H1 (cell line): ENCODE measurements around the gene DNAJB13. TPM values are rescaled to one million over a fixed set of nuclear protein-coding genes. Genes with fewer than 3 reads are reported as not detected.

Experiments
- CTCF ChIA-PET: fragments of 300-600 bp; sonication (Branson Sonifier 250); formaldehyde crosslinking; loops from one replicate; lab custom pipeline; 2021; ENCODE audit not compliant: partially characterized antibody; lab: Charles Lee
- POLR2A ChIA-PET: fragments of 300-600 bp; sonication (Branson Sonifier 250); formaldehyde crosslinking; loops from one replicate; lab custom pipeline; 2021; ENCODE audit warnings: inconsistent platforms; ENCODE audit not compliant: partially characterized antibody; lab: Charles Lee
- DNase-seq, 2 experiments: peaks; one replicate each; pipeline versions ENCODE4 v3.0.0 to v3.0.0-alpha.2; 2010 to 2022; ENCODE audit warnings: low spot score in 2 of 2, low read depth in 1 of 2, mixed read lengths in 1 of 2
- FAIRE-seq: peaks from 2 replicates; lab custom pipeline; 2011; peaks lifted over from hg19 to GRCh38; lab: Jason Lieb, UNC
- H2AFZ ChIP-seq: 2 replicates; pipeline ENCODE4 v1.8.1; 2012; ENCODE audit warnings: low read length, inconsistent platforms
- H2AK5ac ChIP-seq: 2 replicates; pipeline ENCODE4 v1.6.1; 2013; ENCODE audit warnings: low read depth, low read length
- H2BK120ac ChIP-seq: replicated peaks from 2 replicates; pipeline ENCODE3; 2013; ENCODE audit warnings: low read depth, low read length, inconsistent platforms
- H2BK12ac ChIP-seq: 2 replicates; pipeline ENCODE4 v1.6.1; 2013; ENCODE audit warnings: low read depth, low read length
- H2BK15ac ChIP-seq: 2 replicates; pipeline ENCODE4 v1.6.1; 2013; ENCODE audit warnings: low read length
- H2BK20ac ChIP-seq: 2 replicates; pipeline ENCODE4 v1.6.1; 2013; ENCODE audit warnings: low read length
- H2BK5ac ChIP-seq: 2 replicates; pipeline ENCODE4 v1.6.1; 2013; ENCODE audit warnings: low read depth, low read length
- H3K14ac ChIP-seq: 2 replicates; pipeline ENCODE4 v1.6.1; 2013; ENCODE audit warnings: inconsistent platforms; ENCODE audit not compliant: insufficient read length
- H3K18ac ChIP-seq: 2 replicates; pipeline ENCODE4 v1.6.1; 2013; ENCODE audit warnings: low read length; ENCODE audit errors: extremely low read depth
- H3K23ac ChIP-seq: 2 replicates; pipeline ENCODE4 v1.6.1; 2013; ENCODE audit warnings: inconsistent platforms; ENCODE audit not compliant: insufficient read length
- H3K23me2 ChIP-seq: 2 replicates; pipeline ENCODE4 v1.6.1; 2013; ENCODE audit warnings: low read depth, low read length
- H3K27ac ChIP-seq: 2 replicates; pipeline ENCODE4 v1.6.1; 2011; ENCODE audit warnings: low read depth, low read length, inconsistent platforms
- H3K27me3 ChIP-seq, 4 experiments: replicated peaks in 1 of 4; 1 replicate in 1 of 4; 2 replicates in 3 of 4; pipeline versions ENCODE4 v1.6.1 to v1.8.1; 2011 to 2013; ENCODE audit warnings: low read length in 3 of 4, mild to moderate bottlenecking in 3 of 4, inconsistent platforms in 2 of 4, mixed read lengths in 2 of 4, moderate library complexity in 1 of 4; ENCODE audit not compliant: control insufficient read depth in 3 of 4, insufficient read depth in 3 of 4; ENCODE audit errors: extremely low read depth in 1 of 4
- H3K36me3 ChIP-seq, 4 experiments: 2 replicates each; pipeline versions ENCODE4 v1.6.1 to v1.8.1; 2011 to 2013; ENCODE audit warnings: mild to moderate bottlenecking in 4 of 4, low read length in 3 of 4, moderate library complexity in 2 of 4, control low read depth in 1 of 4, inconsistent platforms in 1 of 4; ENCODE audit not compliant: insufficient read depth in 4 of 4, control insufficient read depth in 2 of 4
- H3K4ac ChIP-seq: replicated peaks from 2 replicates; pipeline ENCODE3; 2013; ENCODE audit warnings: low read length, low read depth, mixed read lengths, inconsistent platforms; ENCODE audit not compliant: insufficient read length
- H3K4me1 ChIP-seq, 4 experiments: replicated peaks in 1 of 4; 1 replicate in 1 of 4; 2 replicates in 3 of 4; pipeline versions ENCODE4 v1.6.1 to v1.8.1; 2011 to 2013; ENCODE audit warnings: low read length in 3 of 4, inconsistent platforms in 2 of 4, mixed read lengths in 1 of 4; ENCODE audit not compliant: insufficient read depth in 4 of 4, control insufficient read depth in 3 of 4
- H3K4me2 ChIP-seq, 2 experiments: 2 replicates each; pipeline versions ENCODE4 v1.6.1 to v1.8.1; 2011 to 2013; ENCODE audit warnings: low read depth in 2 of 2, low read length in 2 of 2, control low read depth in 1 of 2, inconsistent platforms in 1 of 2, mild to moderate bottlenecking in 1 of 2; ENCODE audit not compliant: insufficient read depth in 1 of 2
- H3K4me3 ChIP-seq, 4 experiments: fragments of 200-600, 300-600 bp in 1 of 4; sonication (generic), shearing (Covaris generic), sonication (Bioruptor Twin) in 1 of 4; 2 replicates each; pipeline versions ENCODE4 v1.5.1 to v1.8.1; 2011 to 2016; ENCODE audit warnings: low read length in 4 of 4, low read depth in 3 of 4, control low read depth in 2 of 4, inconsistent platforms in 2 of 4, mild to moderate bottlenecking in 2 of 4, mixed read lengths in 1 of 4, moderate library complexity in 1 of 4; ENCODE audit not compliant: insufficient read depth in 2 of 4; ENCODE audit errors: extremely low read depth in 1 of 4
- H3K56ac ChIP-seq: replicated peaks from 2 replicates; pipeline ENCODE3; 2013; ENCODE audit warnings: low read depth, mild to moderate bottlenecking, mixed read lengths, low read length, inconsistent platforms; ENCODE audit not compliant: insufficient read length
- H3K79me1 ChIP-seq: 2 replicates; pipeline ENCODE4 v1.6.1; 2013; ENCODE audit warnings: low read depth, low read length, control low read depth
- H3K79me2 ChIP-seq, 2 experiments: 2 replicates each; pipeline versions ENCODE4 v1.6.1 to v1.8.1; 2012 to 2013; ENCODE audit warnings: low read length in 2 of 2, mild to moderate bottlenecking in 2 of 2, inconsistent platforms in 1 of 2; ENCODE audit not compliant: insufficient read depth in 2 of 2, control insufficient read depth in 1 of 2
- H3K9ac ChIP-seq, 4 experiments: replicated peaks in 1 of 4; 1 replicate in 1 of 4; 2 replicates in 3 of 4; pipeline versions ENCODE4 v1.6.1 to v1.8.1; 2011 to 2013; ENCODE audit warnings: low read depth in 3 of 4, low read length in 3 of 4, control low read depth in 2 of 4, mild to moderate bottlenecking in 2 of 4, moderate library complexity in 2 of 4, inconsistent platforms in 1 of 4; ENCODE audit errors: extremely low read depth in 1 of 4
- H3K9me3 ChIP-seq, 2 experiments: 2 replicates each; pipeline versions ENCODE4 v1.6.1 to v1.8.1; 2012 to 2013; ENCODE audit warnings: mild to moderate bottlenecking in 2 of 2, moderate library complexity in 2 of 2, control low read depth in 1 of 2, inconsistent platforms in 1 of 2, low read depth in 1 of 2, low read length in 1 of 2, mixed read lengths in 1 of 2; ENCODE audit not compliant: insufficient read depth in 2 of 2
- H4K20me1 ChIP-seq, 2 experiments: replicated peaks in 1 of 2; 2 replicates each; pipeline versions ENCODE3 to v1.8.1; 2011 to 2013; ENCODE audit warnings: inconsistent platforms in 2 of 2, low read length in 2 of 2, mild to moderate bottlenecking in 1 of 2; ENCODE audit not compliant: insufficient read depth in 2 of 2, control insufficient read depth in 1 of 2
- H4K5ac ChIP-seq: 2 replicates; pipeline ENCODE4 v1.6.1; 2013; ENCODE audit warnings: low read length, low read depth, mixed read lengths, inconsistent platforms; ENCODE audit not compliant: insufficient read length
- H4K8ac ChIP-seq: 2 replicates; pipeline ENCODE4 v1.8.0; 2013; ENCODE audit warnings: mild to moderate bottlenecking, moderate library complexity, low read length, inconsistent platforms; ENCODE audit not compliant: insufficient read depth; ENCODE audit errors: extremely low read depth
- H4K91ac ChIP-seq: replicated peaks from 2 replicates; pipeline ENCODE3; 2013; ENCODE audit warnings: low read length, mixed read lengths, inconsistent platforms; ENCODE audit not compliant: insufficient read length
- CBX5 ChIP-seq: fragments of 300-800, 300-1000 bp; sonication (generic); IDR thresholded peaks from 2 replicates; pipeline ENCODE4 v1.7.1; 2016; ENCODE audit warnings: antibody characterized with exemption, low read length, low read depth
- CREB1 ChIP-seq: IDR thresholded peaks from 2 replicates; pipeline ENCODE4 v1.6.1; 2012; ENCODE audit warnings: inconsistent platforms
- EGR1 ChIP-seq: IDR thresholded peaks from 2 replicates; pipeline ENCODE4 v1.6.1; 2011; ENCODE audit warnings: low read depth, low read length, borderline replicate concordance
- EZH2 ChIP-seq: fragments of 200-600 bp; sonication (generic); IDR thresholded peaks from 2 replicates; pipeline ENCODE4 v1.7.1; 2012; ENCODE audit warnings: low read depth, mild to moderate bottlenecking, moderate library complexity, low read length, inconsistent platforms; ENCODE audit not compliant: severe bottlenecking
- GTF2F1 ChIP-seq: IDR thresholded peaks from 2 replicates; pipeline ENCODE4 v1.6.1; 2012; ENCODE audit warnings: low read depth, low read length, improper control_type of control experiment, borderline replicate concordance
- HDAC6 ChIP-seq: IDR thresholded peaks from one replicate; pipeline ENCODE4 v1.7.1; 2012; ENCODE audit warnings: low read depth, mild to moderate bottlenecking, inconsistent platforms, low read length, moderate library complexity
- JUN ChIP-seq: IDR thresholded peaks from 2 replicates; pipeline ENCODE4 v1.6.1; 2011; ENCODE audit warnings: low read depth, mild to moderate bottlenecking, improper control_type of control experiment, low read length
- MAFK ChIP-seq: IDR thresholded peaks from 2 replicates; pipeline ENCODE4 v1.6.1; 2012; ENCODE audit warnings: low read depth, mild to moderate bottlenecking, improper control_type of control experiment, low read length
- SAP30 ChIP-seq: fragments of 300-600 bp; sonication (generic); IDR thresholded peaks from 2 replicates; pipeline ENCODE4 v1.7.1; 2012; ENCODE audit warnings: low read length, moderate library complexity, mild to moderate bottlenecking, inconsistent platforms; ENCODE audit not compliant: insufficient read depth, insufficient replicate concordance
- SIN3A ChIP-seq, 2 experiments: IDR thresholded peaks in 1 of 2; conservative IDR thresholded peaks in 1 of 2; 2 replicates each; pipeline ENCODE4 v1.6.1; 2011 to 2012; ENCODE audit warnings: low read length in 2 of 2, improper control_type of control experiment in 1 of 2, low read depth in 1 of 2, mild to moderate bottlenecking in 1 of 2
- SIX5 ChIP-seq: IDR thresholded peaks from 2 replicates; pipeline ENCODE4 v1.6.1; 2011; ENCODE audit warnings: mild to moderate bottlenecking, low read depth, low read length
- SP1 ChIP-seq: IDR thresholded peaks from 2 replicates; pipeline ENCODE4 v1.6.1; 2011; ENCODE audit warnings: low read depth, low read length
- SP4 ChIP-seq: IDR thresholded peaks from 2 replicates; pipeline ENCODE4 v1.6.1; 2012; ENCODE audit warnings: low read length, inconsistent platforms
- TAF1 ChIP-seq: IDR thresholded peaks from 2 replicates; pipeline ENCODE4 v1.6.1; 2011; ENCODE audit warnings: mild to moderate bottlenecking, low read depth, low read length
- TEAD4 ChIP-seq: IDR thresholded peaks from 2 replicates; pipeline ENCODE4 v1.6.1; 2012; ENCODE audit warnings: low read depth, low read length, inconsistent platforms, mixed read lengths
- WGBS, 2 experiments: shearing (Covaris generic) in 1 of 2; methylation state at CpG; one replicate each; pipeline versions ENCODE4 v1.1.6 to v1.1.7; 2013 to 2015; ENCODE audit warnings: low lambda C conversion rate in 2 of 2, mixed read lengths in 2 of 2, inconsistent platforms in 1 of 2, low coverage in 1 of 2, missing lambda C conversion rate in 1 of 2; ENCODE audit not compliant: insufficient replicate concordance in 2 of 2, insufficient coverage in 1 of 2, insufficient read length in 1 of 2; ENCODE audit errors: extremely low coverage in 1 of 2, missing lambda C conversion rate in 1 of 2; 5-methylcytosine and 5-hydroxymethylcytosine counted together
- polyA plus RNA-seq, 7 experiments: library from polyadenylated mRNA; depleted of rRNA in 3 of 7; stranded (reverse) in 5 of 7; unstranded in 2 of 7; fragments of >200 nt in 5 of 7; fragments of 200-250 nt in 2 of 7; gene quantifications; 1 replicate in 5 of 7; 2 replicates in 1 of 7; 4 replicates in 1 of 7; pipeline versions ENCODE4 v1.2.1 to v1.2.3, GENCODE V29; 2011 to 2013; ENCODE audit warnings: missing spikeins in 2 of 7, mixed read lengths in 2 of 7
- total RNA-seq: library from RNA; stranded (reverse); fragmentation: NEBNext Ultra II Directional; extraction: Animal tissue kit (Norgen Biotek cat#: 25700); gene quantifications from 2 replicates; pipeline ENCODE4 v1.2.1, GENCODE V29; 2021

DNAJB13 gene
- total and polyA plus RNA-seq, 2 of the 8 experiments (the other 6 are each of a cell fraction or from before 2014, with no cell fraction given): 0.27 TPM; not detected in 1

- Histone ChIP-seq H3K36me3 (no peaks in the 10 kb centered on the region; a peak in 1 of 8 replicates), H2AK5ac (no peak overlapping the region), H3K23me2 (no peaks in the 10 kb centered on the region), H4K8ac (no peak overlapping the region), H3K18ac (no peak overlapping the region), H3K79me1 (no peaks in the 10 kb centered on the region), H3K9ac (no peak overlapping the region), H3K9me3 (peaks cover 8% of the 10 kb centered on the region in 2 experiments; a peak in 2 of 4 replicates), H3K23ac (no peak overlapping the region), H3K27me3 (no peaks in the 10 kb centered on the region), H3K79me2 (no peaks in the 10 kb centered on the region), H2BK15ac (no peak overlapping the region), H2BK12ac (no peak overlapping the region), H3K4ac (no peak overlapping the region), H3K4me1 (peaks cover 0 to 2% (median 0%) of the 10 kb centered on the region in 4 experiments; a peak in 1 of 7 replicates), H3K27ac (no peak overlapping the region), H4K91ac (peak overlapping the region; percentile 22), H2AFZ (no peak overlapping the region), H3K14ac (no peak overlapping the region), H3K4me2 (no peak overlapping the region), H3K56ac (no peak overlapping the region), H2BK120ac (no peak overlapping the region), H2BK5ac (no peak overlapping the region), H4K20me1 (peaks cover 0 to 2% of the 10 kb centered on the region in 2 experiments), H2BK20ac (no peak overlapping the region), H4K5ac (no peak overlapping the region), H3K4me3 (no peak overlapping the region)
- CTCF ChIA-PET: interaction anchor here (1.2 to 2.5 kb wide), 3 partner anchors 9 to 18 kb away, joined by 4 to 8 read pairs (median 7); no protein-coding TSS in a partner anchor
- FAIRE-seq: no peak
- no peak for DNase-seq
- 85% methylated on average over 4 of the region's 4 CpGs; no CpG with 5 or more reads in 1 of the 2 experiments for whole genome bisulfite sequencing, 2 experiments
- POLR2A ChIA-PET: interaction anchor here (1.2 to 1.7 kb wide), 2 partner anchors 10 to 11 kb away, joined by 4 to 9 read pairs; no protein-coding TSS in a partner anchor
- TF ChIP-seq SIN3A (conservative IDR thresholded peaks at IDR 0.05 in 1 of 2, IDR thresholded peaks at IDR 0.05 in 1 of 2; ENCODE audit: low read depth in 1 of 2, low read length in 2 of 2) (no peak), TEAD4 (no peak), HDAC6 (no peak), CREB1 (no peak), GTF2F1 (no peak), EZH2 (no peak), SAP30 (no peak), JUN (no peak), SP4 (no peak), TAF1 (no peak), CBX5 (no peak), MAFK (no peak), SIX5 (no peak), EGR1 (no peak), SP1 (no peak)
Measured at GRCh38 chr11:73949246-73949645, 1.6 kb upstream of the DNAJB13 start.
